ENCODE measurements around the gene RRP8. TPM values are rescaled to one million over a fixed set of nuclear protein-coding genes. Genes with fewer than 3 reads are reported as not detected.
A peak's percentile ranks its signal among the peaks of the same experiment; 100 is the strongest.

The RRP8 gene
- total RNA-seq, 2 donors from 2014 or later = 17.5 to 25.7 TPM

- Histone ChIP-seq H3K27ac (no peak overlapping the region), H3K4me3 (no peak overlapping the region), H3K27me3 (no peaks in the 10 kb centered on the region), H3K36me3 (peaks cover 18% of the 10 kb centered on the region), H3K4me1 (no peaks in the 10 kb centered on the region), H3K9ac (ENCODE audit: low read depth in 2 of 2, low read length in 2 of 2) (no peak overlapping the region), H3K9me3 (no peaks in the 10 kb centered on the region)
- TF ChIP-seq CTCF (IDR thresholded peaks at IDR 0.05) = no peak
- intact Hi-C loops (cut with DNase I) = no loop called here
- DNase-seq = no peak
These were observed 7.1 kb downstream of the RRP8 start for GRCh38 chr11:6596239-6596877.

GRCh38 chr11:6594142-6594768, 9.2 kb downstream of the RRP8 start:
- no peaks in the 10 kb centered on the region for H3K9me3 ChIP-seq
- no peaks in the 10 kb centered on the region for H3K27me3 ChIP-seq
- peaks cover 6% of the 10 kb centered on the region for H3K36me3 ChIP-seq
- no peak overlapping the region for H3K4me3 ChIP-seq
- no peak for TF ChIP-seq CTCF (IDR thresholded peaks at IDR 0.05)
- H3K4me1 ChIP-seq = no peaks in the 10 kb centered on the region
- no peak overlapping the region for H3K9ac ChIP-seq (ENCODE audit: low read depth in 2 of 2, low read length in 2 of 2)
- intact Hi-C loops (cut with DNase I) = no loop called here
- DNase-seq = peak; percentile 10
- H3K27ac ChIP-seq = no peak overlapping the region

GRCh38 chr11:6588018-6588417, 15.4 kb downstream of the RRP8 start:
- Histone ChIP-seq H3K9me3 (no peaks in the 10 kb centered on the region), H3K9ac (ENCODE audit: low read depth in 2 of 2, low read length in 2 of 2) (no peak overlapping the region), H3K36me3 (no peaks in the 10 kb centered on the region), H3K27ac (no peak overlapping the region), H3K4me1 (no peaks in the 10 kb centered on the region), H3K4me3 (no peak overlapping the region), H3K27me3 (no peaks in the 10 kb centered on the region)
- no peak for DNase-seq
- TF ChIP-seq CTCF (IDR thresholded peaks at IDR 0.05) = no peak
- intact Hi-C loops (cut with DNase I) = no loop called here

GRCh38 chr11:6587360-6587953, 16.0 kb downstream of the RRP8 start:
- Histone ChIP-seq H3K4me1 (no peaks in the 10 kb centered on the region), H3K4me3 (no peak overlapping the region), H3K9me3 (no peaks in the 10 kb centered on the region), H3K9ac (ENCODE audit: low read depth in 2 of 2, low read length in 2 of 2) (no peak overlapping the region), H3K27me3 (no peaks in the 10 kb centered on the region), H3K27ac (no peak overlapping the region), H3K36me3 (no peaks in the 10 kb centered on the region)
- TF ChIP-seq CTCF (IDR thresholded peaks at IDR 0.05) = no peak
- DNase-seq = peak; percentile 11
- intact Hi-C loops (cut with DNase I) = no loop called here

GRCh38 chr11:6586434-6587359, 16.7 kb downstream of the RRP8 start:
- no peaks in the 10 kb centered on the region for H3K27me3 ChIP-seq
- intact Hi-C loops (cut with DNase I) = no loop called here
- H3K9me3 ChIP-seq = no peaks in the 10 kb centered on the region
- no peak overlapping the region for H3K4me3 ChIP-seq
- H3K36me3 ChIP-seq = no peaks in the 10 kb centered on the region
- TF ChIP-seq CTCF (IDR thresholded peaks at IDR 0.05) = no peak
- no peak overlapping the region for H3K9ac ChIP-seq (ENCODE audit: low read depth in 2 of 2, low read length in 2 of 2)
- DNase-seq = peak; percentile 14
- no peaks in the 10 kb centered on the region for H3K4me1 ChIP-seq
- H3K27ac ChIP-seq = no peak overlapping the region
